SIG-M5 treated with dmso at 0.1 percent for 504 hours (cell line): Measurements from ENCODE around the gene OR5B3.
"Not testable (repeated sequence)": the region's sequence is repeated elsewhere in the genome, so short reads cannot be mapped to it uniquely, and the experiment has no call there.

Source experiments
- DNase-seq: peaks from one replicate; lab custom pipeline; 2025; ENCODE audit not compliant: unreplicated experiment; lab: John Stamatoyannopoulos, UW

The OR5B3 gene

GRCh38 chr11:58406774-58407173 is at the start of gene OR5B3:
OR5B3 (minus strand) TSS chr11:58406874; CDS start chr11:58403409, 3,465 bp downstream.
- no peak for DNase-seq

- no peak for DNase-seq
Observed at GRCh38 chr11:58451585-58451984, 44.9 kb upstream of the OR5B3 start.

- no peak for DNase-seq
Observed at GRCh38 chr11:58446294-58446693, 39.6 kb upstream of the OR5B3 start.

- no peak for DNase-seq
Observed at GRCh38 chr11:58444300-58444699, 37.6 kb upstream of the OR5B3 start.

GRCh38 chr11:58442136-58442535 is 35.5 kb upstream of the OR5B3 start, which contains the start of gene OR5B12:
OR5B12 (minus strand) TSS chr11:58442236; CDS start chr11:58440151, 2,085 bp downstream.
- DNase-seq = no peak

- no peak for DNase-seq
Observed at GRCh38 chr11:58438486-58438885, 31.8 kb upstream of the OR5B3 start.

- no peak for DNase-seq
Observed at GRCh38 chr11:58434217-58434616, 27.5 kb upstream of the OR5B3 start.

GRCh38 chr11:58433638-58434203 is 27.0 kb upstream of the OR5B3 start:
- peak; percentile 40 for DNase-seq

- no peak for DNase-seq
Observed at GRCh38 chr11:58429273-58429672, 22.6 kb upstream of the OR5B3 start.

- no peak for DNase-seq
Observed at GRCh38 chr11:58428021-58428420, 21.3 kb upstream of the OR5B3 start, which contains the start of gene OR5B2. OR5B2 (minus strand) TSS chr11:58428121; CDS start chr11:58423261, 4,860 bp downstream.

GRCh38 chr11:58399622-58400021 is 7.1 kb downstream of the OR5B3 start:
- not testable (repeated sequence) for DNase-seq

- DNase-seq = no peak
Observed at GRCh38 chr11:58395581-58395980, 11.1 kb downstream of the OR5B3 start.

GRCh38 chr11:58394195-58394594 is 12.5 kb downstream of the OR5B3 start:
- no peak for DNase-seq

- no peak for DNase-seq
Observed at GRCh38 chr11:58392746-58393145, 13.9 kb downstream of the OR5B3 start.

GRCh38 chr11:58391879-58392278 is 14.8 kb downstream of the OR5B3 start:
- no peak for DNase-seq

- no peak for DNase-seq
Observed at GRCh38 chr11:58390551-58391063, 16.1 kb downstream of the OR5B3 start.

GRCh38 chr11:58358969-58359368 is 47.7 kb downstream of the OR5B3 start, which contains the start of gene OR5B17:
OR5B17 (minus strand) TSS chr11:58359069; CDS start chr11:58359069, 0 bp downstream.
- no peak for DNase-seq

GRCh38 chr11:58354727-58355126 is 51.9 kb downstream of the OR5B3 start:
- no peak for DNase-seq
